Omental fat pad (tissue), 4 donors: ENCODE measurements around the gene WFDC10A. TPM values are rescaled to one million over a fixed set of nuclear protein-coding genes. Genes with fewer than 3 reads are reported as not detected.
"Not testable (repeated sequence)": the region's sequence is repeated elsewhere in the genome, so short reads cannot be mapped to it uniquely, and the experiment has no call there.

ENCODE experiments used
- ATAC-seq: fragments of 150-250 bp; one replicate; pipeline ENCODE4 v1.9.1; 2016; ENCODE audit warnings: mild to moderate bottlenecking, moderate library complexity; ENCODE audit not compliant: low FRiP score
- DNase-seq: peaks from one replicate; pipeline ENCODE4 v3.0.0-alpha.2; 2019; ENCODE audit warnings: low spot score
- total RNA-seq, 4 donors: library from RNA; depleted of rRNA; stranded (reverse); fragments of >200 nt; gene quantifications; one replicate each; pipeline ENCODE4 v1.1.0, GENCODE V29; 2016
- TF ChIP-seq, protein P1 (sequence below), 3 donors: fragments of 450-650 bp; IDR thresholded peaks; one replicate each; pipeline ENCODE4 v1.5.1; 2016 to 2017; ENCODE audit warnings: antibody characterized with exemption in 3 of 3, mild to moderate bottlenecking in 3 of 3, moderate library complexity in 2 of 3

The WFDC10A gene
- total RNA-seq, 4 donors from 2014 or later = not detected

DNA sequence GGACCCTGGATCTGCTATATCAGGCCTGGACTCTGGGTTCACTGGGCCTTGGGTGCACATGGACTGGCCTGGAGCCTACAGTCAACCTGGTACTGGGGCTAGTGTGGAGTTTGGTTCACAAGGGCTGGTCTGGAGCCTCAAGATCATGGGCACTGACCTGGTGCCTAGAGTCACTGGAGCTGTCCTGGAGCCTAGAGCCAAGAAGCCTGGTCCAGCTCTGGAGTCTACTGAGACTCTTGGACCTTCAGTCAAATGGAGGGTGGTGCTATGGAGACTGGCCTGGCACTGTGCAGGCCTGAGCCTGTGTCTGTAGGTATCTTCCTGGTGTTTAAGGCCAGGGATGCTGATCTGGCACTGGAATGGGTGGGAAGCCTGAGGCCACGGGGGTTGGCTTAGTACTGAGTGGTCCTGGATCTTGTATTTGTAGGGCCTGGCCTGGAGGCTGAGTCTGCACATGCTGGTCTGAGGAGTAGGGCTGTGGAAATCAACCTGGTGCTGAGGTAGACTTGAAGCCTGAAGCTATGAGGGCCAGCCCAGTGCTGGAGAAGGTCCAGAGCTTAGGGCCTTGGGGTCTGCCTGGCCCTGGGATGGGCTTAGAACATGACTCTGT, 18.0 kb downstream of the WFDC10A start:
- TF ChIP-seq, protein P1, sequence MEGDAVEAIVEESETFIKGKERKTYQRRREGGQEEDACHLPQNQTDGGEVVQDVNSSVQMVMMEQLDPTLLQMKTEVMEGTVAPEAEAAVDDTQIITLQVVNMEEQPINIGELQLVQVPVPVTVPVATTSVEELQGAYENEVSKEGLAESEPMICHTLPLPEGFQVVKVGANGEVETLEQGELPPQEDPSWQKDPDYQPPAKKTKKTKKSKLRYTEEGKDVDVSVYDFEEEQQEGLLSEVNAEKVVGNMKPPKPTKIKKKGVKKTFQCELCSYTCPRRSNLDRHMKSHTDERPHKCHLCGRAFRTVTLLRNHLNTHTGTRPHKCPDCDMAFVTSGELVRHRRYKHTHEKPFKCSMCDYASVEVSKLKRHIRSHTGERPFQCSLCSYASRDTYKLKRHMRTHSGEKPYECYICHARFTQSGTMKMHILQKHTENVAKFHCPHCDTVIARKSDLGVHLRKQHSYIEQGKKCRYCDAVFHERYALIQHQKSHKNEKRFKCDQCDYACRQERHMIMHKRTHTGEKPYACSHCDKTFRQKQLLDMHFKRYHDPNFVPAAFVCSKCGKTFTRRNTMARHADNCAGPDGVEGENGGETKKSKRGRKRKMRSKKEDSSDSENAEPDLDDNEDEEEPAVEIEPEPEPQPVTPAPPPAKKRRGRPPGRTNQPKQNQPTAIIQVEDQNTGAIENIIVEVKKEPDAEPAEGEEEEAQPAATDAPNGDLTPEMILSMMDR (IDR thresholded peaks at IDR 0.05) = no peak
- no peak for DNase-seq
- ATAC-seq = no peak

DNA sequence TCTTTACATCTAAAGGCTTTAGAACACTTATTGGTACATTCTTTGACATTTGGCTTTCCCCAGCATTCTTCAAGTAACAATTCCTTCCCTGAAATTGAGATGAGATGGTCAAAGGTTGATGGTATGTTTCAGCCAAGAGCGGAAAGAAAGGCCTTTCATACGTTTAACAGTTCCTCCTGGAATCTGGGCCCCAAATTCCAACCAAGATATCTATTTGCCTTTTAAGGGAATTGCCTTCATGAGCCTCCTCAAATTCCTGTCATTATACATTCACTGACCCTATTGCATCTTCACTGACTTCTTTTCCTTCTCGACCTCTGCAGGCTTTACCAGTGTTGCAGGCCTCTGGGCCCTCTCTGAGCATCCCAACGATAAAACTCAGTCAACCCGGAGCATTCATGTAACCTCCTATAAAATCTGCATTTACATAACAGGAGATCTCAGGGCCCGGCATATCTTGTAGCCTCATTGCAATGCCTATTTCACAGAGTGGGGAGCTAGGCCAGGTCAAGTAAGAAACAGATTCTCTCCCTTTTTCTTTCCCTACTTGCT, 19.8 kb downstream of the WFDC10A start:
- TF ChIP-seq, protein P1 (IDR thresholded peaks at IDR 0.05) = no peak
- ATAC-seq (no peak), DNase-seq (no peak)

DNA sequence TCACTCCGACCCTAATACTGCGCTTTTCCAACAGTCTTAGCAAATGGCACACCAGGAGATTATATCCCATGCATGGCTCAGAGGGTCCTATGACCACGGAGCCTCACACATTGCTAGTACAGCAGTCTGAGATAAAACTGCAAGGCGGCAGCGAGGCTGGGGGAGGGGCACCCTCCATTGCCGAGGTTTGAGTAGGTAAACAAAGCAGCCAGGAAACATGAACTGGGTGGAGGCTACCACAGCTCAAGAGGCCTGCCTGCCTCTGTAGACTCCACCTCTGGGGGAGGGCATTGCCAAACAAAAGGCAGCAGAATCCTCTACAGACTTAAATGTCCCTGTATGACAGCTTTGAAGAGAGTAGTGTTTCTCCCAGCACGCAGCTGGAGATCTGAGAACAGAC, 22.2 kb downstream of the WFDC10A start:
- not testable (repeated sequence) for DNase-seq, ATAC-seq

DNA sequence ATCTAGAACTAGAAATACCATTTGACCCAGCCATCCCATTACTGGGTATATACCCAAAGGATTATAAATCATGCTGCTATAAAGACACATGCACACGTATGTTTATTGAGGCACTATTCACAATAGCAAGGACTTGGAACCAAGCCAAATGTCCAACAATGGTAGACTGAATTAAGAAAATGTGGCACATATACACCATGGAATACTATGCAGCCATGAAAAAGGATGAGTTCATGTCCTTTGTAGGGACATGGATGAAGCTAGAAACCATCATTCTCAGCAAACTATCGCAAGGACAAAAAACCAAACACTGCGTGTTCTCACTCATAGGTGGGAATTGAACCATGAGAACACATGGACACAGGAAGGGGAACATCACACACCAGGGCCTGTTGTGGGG, 27.5 kb downstream of the WFDC10A start:
- not testable (repeated sequence) for DNase-seq, ATAC-seq

DNA sequence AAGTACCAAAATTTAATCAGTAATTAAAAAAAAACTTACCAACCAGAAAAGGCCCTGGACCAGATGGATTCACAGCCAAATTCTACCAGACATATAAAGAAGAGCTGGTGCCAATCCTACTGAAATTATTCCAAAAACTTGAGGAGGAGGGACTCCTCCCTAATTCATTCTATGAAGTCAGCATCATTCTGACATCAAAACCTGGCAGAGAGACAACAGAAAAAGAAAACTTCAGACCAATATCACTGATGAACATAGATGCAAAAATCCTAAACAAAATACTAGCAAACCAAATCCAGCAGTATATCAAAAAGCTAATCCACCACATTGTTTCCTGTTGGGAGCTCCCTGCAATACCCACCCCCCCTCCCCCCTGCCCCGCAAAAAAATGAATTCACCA, 40.6 kb downstream of the WFDC10A start, which contains the start of gene WFDC11:
WFDC11 (minus strand) TSS at position 101 of the 400 bp plus-strand sequence. CDS start 19,639 bp downstream, outside the sequence.
- TF ChIP-seq, protein P1 (IDR thresholded peaks at IDR 0.05) = no peak
- ATAC-seq (no peak), DNase-seq (no peak)

DNA sequence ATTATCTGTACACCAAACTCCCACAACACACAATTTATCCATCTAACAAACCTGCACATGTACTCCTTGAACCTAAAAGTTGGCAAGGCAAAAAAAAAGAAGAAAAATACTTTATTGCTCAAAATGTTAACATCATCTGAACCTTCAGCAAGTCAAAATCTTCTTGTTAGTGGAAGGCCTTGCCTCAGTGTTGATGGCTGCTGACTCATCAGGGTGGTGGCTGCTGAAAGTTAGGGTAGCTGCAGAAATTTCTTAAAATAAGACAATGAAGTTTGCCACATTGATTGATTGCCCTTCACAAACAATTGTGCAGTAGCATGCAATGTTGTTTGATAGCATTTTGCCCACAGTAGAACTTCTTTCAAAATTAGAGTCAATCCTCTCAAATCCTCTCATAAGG, 43.2 kb downstream of the WFDC10A start:
- ATAC-seq (no peak), DNase-seq (no peak)
- TF ChIP-seq, protein P1 (IDR thresholded peaks at IDR 0.05) = no peak

DNA sequence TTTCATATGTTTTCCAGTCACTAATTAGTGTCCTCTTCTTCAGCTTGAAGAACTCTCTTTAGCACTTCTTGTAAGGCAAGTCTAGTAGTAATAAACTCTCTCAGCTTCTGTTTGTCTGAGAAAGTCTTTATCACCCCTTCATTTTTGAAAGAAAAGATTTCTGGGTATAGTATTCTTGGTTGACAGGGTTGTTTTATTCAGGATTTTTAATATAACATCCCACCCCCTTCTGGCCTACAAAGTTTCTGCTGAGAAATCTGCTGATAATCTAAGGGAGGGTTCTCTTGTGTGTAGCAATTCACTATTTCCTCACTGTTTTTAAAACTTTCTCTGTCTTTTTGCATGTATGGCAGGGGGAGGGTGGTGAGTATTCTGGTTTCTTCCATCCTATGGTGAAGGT, 50.1 kb downstream of the WFDC10A start:
- DNase-seq (no peak), ATAC-seq (no peak)
- TF ChIP-seq, protein P1 (IDR thresholded peaks at IDR 0.05) = no peak

Other genes with a start within 250 kb of the WFDC10A start
- 10 to 100 TPM; 20.7 to 45.7 (median 27.9) TPM for gene DBNDD2, start 221.4 kb upstream of the WFDC10A start, total RNA-seq
- 10 to 100 TPM; 76.4 to 87.3 (median 83.5) TPM for gene PIGT, start 213.6 kb upstream of the WFDC10A start, total RNA-seq
- gene WFDC2, start 160.0 kb upstream of the WFDC10A start, total RNA-seq = 1 to 10 TPM; 3.0 to 8.4 (median 7.0) TPM
- gene SPINT3, start 114.1 kb upstream of the WFDC10A start, total RNA-seq = not detected
- gene WFDC6, start 90.3 kb upstream of the WFDC10A start, total RNA-seq = not detected
- not detected for gene EPPIN, start 82.3 kb upstream of the WFDC10A start, total RNA-seq
- not detected for gene WFDC8, start 50.5 kb upstream of the WFDC10A start, total RNA-seq
- gene WFDC9, start 1.5 kb downstream of the WFDC10A start, total RNA-seq = not detected
- gene WFDC11, start 40.5 kb downstream of the WFDC10A start, total RNA-seq = not detected
- gene WFDC13, start 72.3 kb downstream of the WFDC10A start, total RNA-seq = not detected
- under 1 TPM in 1 of 4 donors, not detected in 3; 0.93 TPM for gene WFDC10B, start 75.3 kb downstream of the WFDC10A start, total RNA-seq
- gene SPINT4, start 92.6 kb downstream of the WFDC10A start, total RNA-seq = not detected
- gene WFDC3, start 162.1 kb downstream of the WFDC10A start, total RNA-seq = 1 to 10 TPM in 1 of 4 donors, not detected in 3; 1.6 TPM
- 10 to 100 TPM; 12.7 to 38.6 (median 18.1) TPM for gene DNTTIP1, start 162.2 kb downstream of the WFDC10A start, total RNA-seq
- gene UBE2C, start 182.9 kb downstream of the WFDC10A start, total RNA-seq = 10 to 100 TPM in 1 of 4 donors, 1 to 10 TPM in 1, not detected in 2; 1.4 to 10.1 TPM
- gene TNNC2, start 197.6 kb downstream of the WFDC10A start, total RNA-seq = 1 to 10 TPM in 3 of 4 donors, not detected in 1; 1.2 to 2.2 (median 1.5) TPM
- gene SNX21, start 204.1 kb downstream of the WFDC10A start, total RNA-seq = 100 to 1,000 TPM in 1 of 4 donors, 10 to 100 TPM in 3; 42.6 to 147 (median 66.8) TPM
- 10 to 100 TPM; 16.1 to 35.0 (median 30.8) TPM for gene ACOT8, start 227.7 kb downstream of the WFDC10A start, total RNA-seq
- gene ZSWIM3, start 227.9 kb downstream of the WFDC10A start, total RNA-seq = 1 to 10 TPM; 2.3 to 5.0 (median 3.1) TPM